Nephron progenitor cell (in vitro differentiated cells): ENCODE results near the gene SLC1A1.

ENCODE experiments used
- DNase-seq: peaks from one replicate; pipeline ENCODE4 v3.0.0; 2021
- H3K27ac Mint-ChIP-seq: 2 replicates; pipeline ENCODE4 v1.8.0; 2021; ENCODE audit warnings: mild to moderate bottlenecking, moderate library complexity, mixed read lengths
- H3K27me3 Mint-ChIP-seq: 2 replicates; pipeline ENCODE4 v1.8.0; 2021; ENCODE audit warnings: mild to moderate bottlenecking, low read depth, mixed read lengths; ENCODE audit not compliant: poor library complexity
- H3K36me3 Mint-ChIP-seq: 2 replicates; pipeline ENCODE4 v1.8.0; 2021; ENCODE audit warnings: low read depth, mixed read lengths
- H3K4me1 Mint-ChIP-seq: 2 replicates; pipeline ENCODE4 v1.8.0; 2021; ENCODE audit warnings: mixed read lengths
- H3K4me3 Mint-ChIP-seq: 2 replicates; pipeline ENCODE4 v1.8.0; 2021; ENCODE audit warnings: mild to moderate bottlenecking, moderate library complexity, mixed read lengths
- H3K9me3 Mint-ChIP-seq: 2 replicates; pipeline ENCODE4 v1.8.0; 2021; ENCODE audit warnings: mild to moderate bottlenecking, moderate library complexity, mixed read lengths
- CTCF ChIP-seq: fragments of 200-600 bp; sonication (generic); IDR thresholded peaks from 2 replicates; pipeline ENCODE4 v1.5.0; 2021; ENCODE audit warnings: antibody characterized with exemption

SLC1A1 gene

GRCh38 chr9:4497395-4497794 lies 7.1 kb downstream of the SLC1A1 start:
- H3K4me1 Mint-ChIP-seq = peaks cover 9% of the 10 kb centered on the region
- H3K36me3 Mint-ChIP-seq = no peaks in the 10 kb centered on the region

DNA sequence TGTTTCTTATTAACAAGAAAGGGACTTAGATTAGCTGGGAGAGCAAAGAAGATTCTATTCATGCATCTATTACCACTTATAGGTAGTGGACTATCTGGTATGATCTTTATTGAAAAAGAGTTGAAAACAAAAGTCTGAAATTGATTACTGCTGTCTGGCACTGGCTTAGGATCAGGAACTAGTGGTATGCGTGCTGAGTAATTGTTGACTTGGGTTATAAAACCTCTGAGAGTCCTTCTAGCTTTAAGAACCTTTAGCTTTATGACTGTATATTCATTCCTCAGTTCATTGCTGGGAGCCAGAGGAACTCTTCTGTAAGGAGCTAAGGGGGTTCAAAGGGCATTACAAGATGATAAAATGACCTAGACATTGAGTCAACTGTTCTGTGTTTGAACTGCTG lies 7.6 kb downstream of the SLC1A1 start:
- peaks cover 22% of the 10 kb centered on the region for H3K27me3 Mint-ChIP-seq
- no peak for DNase-seq
- H3K4me3 Mint-ChIP-seq = no peak overlapping the region
- no peak for TF ChIP-seq CTCF
- H3K27ac Mint-ChIP-seq = no peak overlapping the region
- H3K4me1 Mint-ChIP-seq = peaks cover 9% of the 10 kb centered on the region
- H3K36me3 Mint-ChIP-seq = no peaks in the 10 kb centered on the region
- no peaks in the 10 kb centered on the region for H3K9me3 Mint-ChIP-seq

More at GRCh38 chr9:4497395-4497794, 7.1 kb downstream of the SLC1A1 start:
- Mint-ChIP-seq H3K9me3 (no peaks in the 10 kb centered on the region), H3K4me3 (no peak overlapping the region), H3K27me3 (peaks cover 26% of the 10 kb centered on the region), H3K27ac (no peak overlapping the region)
- TF ChIP-seq CTCF = no peak
- no peak for DNase-seq

DNA sequence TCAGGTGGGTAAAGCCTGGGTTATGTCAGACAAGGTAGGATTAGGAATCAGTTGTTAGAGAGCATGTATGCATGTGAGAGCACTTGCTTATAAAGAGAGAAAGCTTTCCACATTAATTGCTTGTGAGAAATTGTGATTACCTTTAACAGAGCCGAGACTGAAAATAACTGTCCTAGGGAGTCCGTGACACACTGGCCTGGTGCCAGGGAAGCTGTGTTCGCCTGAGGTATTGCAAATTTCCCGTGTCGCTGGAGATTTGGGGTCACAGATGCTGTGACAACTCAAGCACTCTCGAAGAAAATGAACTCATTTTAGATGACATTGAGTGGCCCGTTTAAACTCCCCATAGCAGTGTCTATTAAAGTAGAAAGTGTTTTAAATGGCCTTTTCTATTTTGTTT lies 9.6 kb downstream of the SLC1A1 start:
- Mint-ChIP-seq H3K36me3 (no peaks in the 10 kb centered on the region), H3K4me3 (no peak overlapping the region), H3K27me3 (peaks cover 11% of the 10 kb centered on the region), H3K27ac (no peak overlapping the region), H3K4me1 (peaks cover 9% of the 10 kb centered on the region), H3K9me3 (no peaks in the 10 kb centered on the region)
- DNase-seq = no peak
- TF ChIP-seq CTCF = no peak

GRCh38 chr9:4501147-4501507 lies 10.9 kb downstream of the SLC1A1 start:
- no peaks in the 10 kb centered on the region for H3K9me3 Mint-ChIP-seq
- peaks cover 5% of the 10 kb centered on the region for H3K4me1 Mint-ChIP-seq
- no peaks in the 10 kb centered on the region for H3K36me3 Mint-ChIP-seq
- no peak for TF ChIP-seq CTCF
- H3K27me3 Mint-ChIP-seq = no peaks in the 10 kb centered on the region
- DNase-seq = no peak
- no peak overlapping the region for H3K27ac Mint-ChIP-seq
- H3K4me3 Mint-ChIP-seq = no peak overlapping the region

GRCh38 chr9:4502444-4502843 lies 12.2 kb downstream of the SLC1A1 start:
- no peak for DNase-seq
- TF ChIP-seq CTCF = no peak
- peaks cover 1% of the 10 kb centered on the region for H3K4me1 Mint-ChIP-seq
- H3K4me3 Mint-ChIP-seq = no peak overlapping the region
- H3K9me3 Mint-ChIP-seq = no peaks in the 10 kb centered on the region
- no peak overlapping the region for H3K27ac Mint-ChIP-seq
- H3K27me3 Mint-ChIP-seq = no peaks in the 10 kb centered on the region
- no peaks in the 10 kb centered on the region for H3K36me3 Mint-ChIP-seq

- no peak overlapping the region for H3K4me3 Mint-ChIP-seq
- no peaks in the 10 kb centered on the region for H3K27me3 Mint-ChIP-seq
- H3K4me1 Mint-ChIP-seq = peaks cover 7% of the 10 kb centered on the region
- H3K36me3 Mint-ChIP-seq = no peaks in the 10 kb centered on the region
- no peak overlapping the region for H3K27ac Mint-ChIP-seq
- no peak for DNase-seq
- H3K9me3 Mint-ChIP-seq = no peaks in the 10 kb centered on the region
- TF ChIP-seq CTCF = no peak
Measured at GRCh38 chr9:4503103-4503502, 12.8 kb downstream of the SLC1A1 start.
